ENCODE measurements around the gene NRTN. TPM values are rescaled to one million over a fixed set of nuclear protein-coding genes. Genes with fewer than 3 reads are reported as not detected.

NRTN gene
- total and polyA plus RNA-seq, 2 of the 13 experiments (the other 11 are each of a cell fraction or from before 2014, with no cell fraction given): 4.1 to 5.3 TPM

GRCh38 chr19:5826531-5827341 is 21.9 kb downstream of the NRTN start (continued):
- peak; percentile 72; the same call in 1 of the 2 replicates for TF ChIP-seq ZNF772 (CRISPR knock-in tag; IDR thresholded peaks at IDR 0.05)
- TF ChIP-seq, protein P1, sequence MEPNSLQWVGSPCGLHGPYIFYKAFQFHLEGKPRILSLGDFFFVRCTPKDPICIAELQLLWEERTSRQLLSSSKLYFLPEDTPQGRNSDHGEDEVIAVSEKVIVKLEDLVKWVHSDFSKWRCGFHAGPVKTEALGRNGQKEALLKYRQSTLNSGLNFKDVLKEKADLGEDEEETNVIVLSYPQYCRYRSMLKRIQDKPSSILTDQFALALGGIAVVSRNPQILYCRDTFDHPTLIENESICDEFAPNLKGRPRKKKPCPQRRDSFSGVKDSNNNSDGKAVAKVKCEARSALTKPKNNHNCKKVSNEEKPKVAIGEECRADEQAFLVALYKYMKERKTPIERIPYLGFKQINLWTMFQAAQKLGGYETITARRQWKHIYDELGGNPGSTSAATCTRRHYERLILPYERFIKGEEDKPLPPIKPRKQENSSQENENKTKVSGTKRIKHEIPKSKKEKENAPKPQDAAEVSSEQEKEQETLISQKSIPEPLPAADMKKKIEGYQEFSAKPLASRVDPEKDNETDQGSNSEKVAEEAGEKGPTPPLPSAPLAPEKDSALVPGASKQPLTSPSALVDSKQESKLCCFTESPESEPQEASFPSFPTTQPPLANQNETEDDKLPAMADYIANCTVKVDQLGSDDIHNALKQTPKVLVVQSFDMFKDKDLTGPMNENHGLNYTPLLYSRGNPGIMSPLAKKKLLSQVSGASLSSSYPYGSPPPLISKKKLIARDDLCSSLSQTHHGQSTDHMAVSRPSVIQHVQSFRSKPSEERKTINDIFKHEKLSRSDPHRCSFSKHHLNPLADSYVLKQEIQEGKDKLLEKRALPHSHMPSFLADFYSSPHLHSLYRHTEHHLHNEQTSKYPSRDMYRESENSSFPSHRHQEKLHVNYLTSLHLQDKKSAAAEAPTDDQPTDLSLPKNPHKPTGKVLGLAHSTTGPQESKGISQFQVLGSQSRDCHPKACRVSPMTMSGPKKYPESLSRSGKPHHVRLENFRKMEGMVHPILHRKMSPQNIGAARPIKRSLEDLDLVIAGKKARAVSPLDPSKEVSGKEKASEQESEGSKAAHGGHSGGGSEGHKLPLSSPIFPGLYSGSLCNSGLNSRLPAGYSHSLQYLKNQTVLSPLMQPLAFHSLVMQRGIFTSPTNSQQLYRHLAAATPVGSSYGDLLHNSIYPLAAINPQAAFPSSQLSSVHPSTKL (CRISPR knock-in tag; IDR thresholded peaks at IDR 0.05): peak; percentile 74
- no peak for TF ChIP-seq NFIB (CRISPR knock-in tag; IDR thresholded peaks at IDR 0.05; ENCODE audit: borderline replicate concordance)
- no peak for TF ChIP-seq FOSL1 (CRISPR knock-in tag; IDR thresholded peaks at IDR 0.05; ENCODE audit: borderline replicate concordance)
- TF ChIP-seq MTERF4 (CRISPR knock-in tag; IDR thresholded peaks at IDR 0.05): no peak
- TF ChIP-seq ZNF17 (CRISPR knock-in tag; IDR thresholded peaks at IDR 0.05): no peak
- peak; percentile 24; the same call in 1 of the 2 replicates for TF ChIP-seq SMC3 (IDR thresholded peaks at IDR 0.05; ENCODE audit: low read length)
- peak; percentile 63; the same call in 1 of the 2 replicates for TF ChIP-seq NR2C2 (CRISPR knock-in tag; IDR thresholded peaks at IDR 0.05; ENCODE audit: borderline replicate concordance)
- no peak for TF ChIP-seq NAIF1 (CRISPR knock-in tag; IDR thresholded peaks at IDR 0.05; ENCODE audit: borderline replicate concordance)
- no peak for TF ChIP-seq ZNF564 (CRISPR knock-in tag; IDR thresholded peaks at IDR 0.05)
- TF ChIP-seq SAP130 (CRISPR knock-in tag; IDR thresholded peaks at IDR 0.05; ENCODE audit: low read depth): peak; percentile 89
- TF ChIP-seq NKX3-1 (CRISPR knock-in tag; IDR thresholded peaks at IDR 0.05): no peak
- no peak for TF ChIP-seq PHF8 (CRISPR knock-in tag; IDR thresholded peaks at IDR 0.05)
- no peak for TF ChIP-seq ZNF552 (CRISPR knock-in tag; IDR thresholded peaks at IDR 0.05; ENCODE audit: borderline replicate concordance)
- no peak for TF ChIP-seq ZSCAN12 (CRISPR knock-in tag; IDR thresholded peaks at IDR 0.05)
- no peak for TF ChIP-seq ZUFSP (CRISPR knock-in tag; IDR thresholded peaks at IDR 0.05; ENCODE audit: borderline replicate concordance)
- TF ChIP-seq ATM (IDR thresholded peaks at IDR 0.05; ENCODE audit: borderline replicate concordance): no peak
- no peak for TF ChIP-seq HMGA1 (CRISPR knock-in tag; conservative IDR thresholded peaks at IDR 0.05)
- TF ChIP-seq ZNF234 (CRISPR knock-in tag; conservative IDR thresholded peaks at IDR 0.05): no peak
- no peak for TF ChIP-seq TBP (CRISPR knock-in tag; IDR thresholded peaks at IDR 0.05)
- TF ChIP-seq E2F5 (CRISPR knock-in tag; conservative IDR thresholded peaks at IDR 0.05): no peak
- no peak for TF ChIP-seq HNRNPUL1 (IDR thresholded peaks at IDR 0.05; ENCODE audit: low read depth, low read length)
- no peak for TF ChIP-seq U2AF1 (optimal IDR thresholded peaks at IDR 0.05; ENCODE audit: low read depth, low read length)
